HG02973 (cell line): Measurements from ENCODE around the gene CFAP99.

Experiments used
- ATAC-seq: cut with Tn5 transposase; IDR thresholded peaks from one replicate; pipeline ENCODE4 v1.9.1; 2021; ENCODE audit warnings: moderate library complexity; ENCODE audit not compliant: unreplicated experiment

CFAP99 gene

DNA sequence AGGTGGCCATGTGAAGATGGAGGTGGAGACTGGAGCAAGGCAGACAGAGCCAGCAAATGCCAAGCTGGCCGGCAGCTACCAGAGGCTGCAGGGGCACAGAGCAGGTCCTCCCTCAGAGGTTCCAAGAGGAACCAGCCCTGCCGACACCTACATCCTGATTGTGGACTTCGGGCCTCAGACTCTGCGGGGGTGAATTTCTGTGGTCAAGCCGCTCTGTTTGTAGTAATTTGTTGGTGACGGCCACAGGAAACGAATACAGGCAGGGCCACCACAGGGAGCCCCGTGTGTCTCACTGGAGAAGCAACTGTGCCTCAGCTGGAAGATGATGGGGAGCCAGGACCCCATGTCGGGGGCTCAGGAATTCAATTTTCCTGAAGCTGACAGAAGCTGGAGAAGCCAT lies 28.6 kb upstream of the CFAP99 start:
- no peak for ATAC-seq

DNA sequence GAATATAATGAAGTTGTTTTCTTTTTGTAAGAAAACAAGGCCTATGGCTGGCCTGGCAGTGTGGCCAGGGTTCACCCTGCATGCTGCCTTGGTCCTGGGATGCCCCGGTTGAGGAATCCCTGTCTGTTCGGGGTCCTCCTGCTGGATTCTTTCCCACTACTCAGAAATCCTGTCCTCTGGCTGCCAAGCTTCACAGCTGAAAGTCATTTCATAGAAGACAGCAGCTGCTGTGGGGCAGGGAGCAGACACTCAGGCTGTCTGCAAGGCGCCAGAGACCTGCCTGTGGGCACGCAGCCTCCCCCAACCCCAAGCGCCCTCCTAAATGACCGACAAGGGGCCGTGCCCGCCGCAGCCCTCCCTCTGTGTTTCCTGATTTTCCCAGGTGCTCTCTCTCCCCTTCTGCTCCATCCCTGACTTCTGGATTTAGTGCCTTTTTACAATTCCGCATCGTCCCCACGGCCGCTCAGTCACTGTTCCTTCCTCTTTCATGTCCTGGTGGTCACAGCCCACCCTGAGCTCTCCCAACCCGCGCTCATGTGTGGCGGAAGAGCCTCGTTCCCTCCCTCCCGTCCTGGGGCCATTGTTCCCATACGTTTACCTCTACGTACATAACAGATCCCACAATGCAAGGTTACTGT lies 27.9 kb upstream of the CFAP99 start:
- no peak for ATAC-seq

DNA sequence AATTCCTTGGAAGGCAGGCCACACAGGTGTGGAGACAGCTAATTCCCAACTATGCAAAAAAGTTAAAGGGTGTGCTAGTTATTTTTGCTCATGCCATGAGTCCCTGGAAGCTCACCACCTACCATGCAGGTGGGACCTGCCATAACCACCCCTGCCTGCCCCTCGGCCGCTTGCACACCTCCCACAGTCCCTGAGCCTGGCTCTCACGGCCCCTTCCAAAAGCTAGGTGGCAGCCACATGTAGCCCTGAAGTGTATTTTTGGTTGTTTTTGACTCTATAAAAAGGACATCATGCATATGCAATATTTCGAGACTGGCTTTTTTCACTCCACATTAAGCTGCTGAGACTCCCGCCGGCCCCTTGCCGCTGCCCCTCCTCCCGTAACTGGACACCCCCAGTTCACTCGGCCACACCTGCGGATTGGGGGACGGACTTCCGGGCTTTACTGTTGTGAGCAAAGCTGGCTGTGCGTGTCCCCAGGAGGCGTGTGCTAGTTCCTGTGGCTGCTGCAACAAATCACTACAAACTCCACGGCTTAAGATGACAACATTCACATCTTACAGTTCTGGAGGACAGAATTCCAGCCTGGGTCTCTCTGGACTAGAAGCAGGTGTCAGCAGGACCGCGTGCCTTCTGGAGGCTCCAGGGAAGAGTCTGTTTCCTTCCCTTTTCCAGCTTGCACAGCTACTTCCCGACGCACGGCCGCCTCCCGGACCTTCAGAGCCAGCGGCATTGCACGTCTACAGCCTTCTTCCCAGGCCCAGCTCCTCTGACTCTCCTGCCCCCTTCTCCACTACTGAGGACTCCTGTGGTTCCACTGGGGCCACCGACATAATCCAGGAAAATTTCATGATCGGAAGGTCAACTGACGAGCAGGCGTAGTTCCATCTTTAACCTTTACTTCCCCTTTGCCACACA lies 25.1 kb upstream of the CFAP99 start:
- no peak for ATAC-seq

DNA sequence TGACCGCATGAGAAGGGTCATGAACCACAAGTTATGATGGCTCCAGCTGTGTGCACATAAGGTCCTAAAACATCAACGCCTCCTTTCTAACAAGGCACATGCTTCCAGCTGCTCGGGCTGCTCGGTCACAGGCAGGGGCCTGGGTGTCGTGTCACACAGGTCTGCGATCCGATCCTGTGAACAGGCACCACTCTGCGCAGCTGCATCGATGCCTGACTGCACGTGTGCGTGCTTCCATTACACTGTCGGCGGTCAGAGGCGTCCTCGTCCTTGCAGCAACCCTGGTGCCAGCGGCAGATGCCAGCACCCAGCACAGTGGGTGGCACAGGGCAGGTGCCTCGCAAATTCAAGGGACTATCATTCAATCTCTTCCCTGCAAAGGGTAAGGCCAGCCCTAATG lies 24.2 kb upstream of the CFAP99 start:
- ATAC-seq: no peak

DNA sequence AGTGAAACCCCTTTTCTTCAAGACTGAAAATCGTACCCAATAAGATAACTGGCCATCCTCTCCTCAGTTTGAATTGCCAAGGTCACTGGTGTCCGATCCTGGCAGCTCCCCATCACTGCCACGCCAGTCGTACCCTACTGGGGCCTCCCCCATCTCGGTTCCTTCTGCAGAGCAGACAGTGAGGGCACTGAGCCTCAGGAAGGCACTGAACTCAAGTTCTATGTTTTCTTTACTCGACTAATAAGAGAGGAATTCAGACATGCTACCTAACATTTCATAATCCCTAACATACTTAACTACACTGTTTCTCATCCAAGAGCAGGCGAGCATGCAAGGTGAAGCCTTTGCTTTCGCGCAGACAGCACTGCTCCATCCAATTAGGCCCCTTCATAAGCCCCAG lies 23.7 kb upstream of the CFAP99 start:
- no peak for ATAC-seq

DNA sequence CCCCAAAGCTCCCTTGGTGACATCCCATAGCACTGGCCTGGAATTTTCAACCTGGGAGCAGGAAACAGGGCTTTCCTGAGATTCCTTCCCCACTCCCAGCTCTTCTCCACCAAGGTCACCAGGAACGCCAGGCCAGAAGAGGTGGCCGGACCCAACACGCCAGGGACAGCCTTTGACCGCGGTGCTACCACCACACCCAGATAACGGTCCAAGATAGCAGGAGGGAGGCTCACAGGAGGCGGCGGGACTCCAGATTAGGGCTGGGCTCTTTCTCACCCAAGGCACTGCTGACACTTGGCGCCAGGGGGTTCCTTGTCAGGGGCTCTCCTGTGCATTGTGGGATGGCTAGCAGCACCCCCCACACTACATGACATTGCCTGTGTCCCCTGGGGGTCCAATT lies 23.2 kb upstream of the CFAP99 start:
- ATAC-seq: no peak

DNA sequence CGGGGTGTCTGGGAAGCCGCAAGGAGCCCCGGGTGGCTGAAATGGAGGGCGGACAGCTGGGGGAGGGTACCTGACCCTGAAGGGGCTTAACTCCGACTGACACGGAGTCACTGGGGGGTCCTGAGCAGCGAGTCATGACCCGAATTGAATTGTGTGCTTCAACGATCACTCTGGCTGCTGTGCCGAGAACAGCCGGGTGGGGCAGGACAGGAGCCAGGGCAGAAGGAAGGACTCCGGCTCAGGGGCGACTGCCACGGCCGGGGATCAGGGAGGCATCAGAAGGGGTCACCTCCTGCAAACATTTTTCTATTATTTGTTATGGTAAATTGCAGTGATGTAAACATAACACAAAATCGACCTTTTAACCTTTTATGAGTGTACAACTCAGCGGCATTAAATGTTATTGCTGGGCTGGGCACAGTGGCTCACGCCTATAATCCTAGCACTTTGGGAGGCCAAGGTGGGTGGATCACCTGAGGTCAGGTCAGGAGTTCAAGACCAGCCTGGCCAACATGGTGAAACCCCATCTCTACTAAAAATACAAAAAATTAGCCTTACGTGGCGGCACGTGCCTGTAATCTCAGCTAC lies 21.9 kb upstream of the CFAP99 start:
- ATAC-seq: no peak

DNA sequence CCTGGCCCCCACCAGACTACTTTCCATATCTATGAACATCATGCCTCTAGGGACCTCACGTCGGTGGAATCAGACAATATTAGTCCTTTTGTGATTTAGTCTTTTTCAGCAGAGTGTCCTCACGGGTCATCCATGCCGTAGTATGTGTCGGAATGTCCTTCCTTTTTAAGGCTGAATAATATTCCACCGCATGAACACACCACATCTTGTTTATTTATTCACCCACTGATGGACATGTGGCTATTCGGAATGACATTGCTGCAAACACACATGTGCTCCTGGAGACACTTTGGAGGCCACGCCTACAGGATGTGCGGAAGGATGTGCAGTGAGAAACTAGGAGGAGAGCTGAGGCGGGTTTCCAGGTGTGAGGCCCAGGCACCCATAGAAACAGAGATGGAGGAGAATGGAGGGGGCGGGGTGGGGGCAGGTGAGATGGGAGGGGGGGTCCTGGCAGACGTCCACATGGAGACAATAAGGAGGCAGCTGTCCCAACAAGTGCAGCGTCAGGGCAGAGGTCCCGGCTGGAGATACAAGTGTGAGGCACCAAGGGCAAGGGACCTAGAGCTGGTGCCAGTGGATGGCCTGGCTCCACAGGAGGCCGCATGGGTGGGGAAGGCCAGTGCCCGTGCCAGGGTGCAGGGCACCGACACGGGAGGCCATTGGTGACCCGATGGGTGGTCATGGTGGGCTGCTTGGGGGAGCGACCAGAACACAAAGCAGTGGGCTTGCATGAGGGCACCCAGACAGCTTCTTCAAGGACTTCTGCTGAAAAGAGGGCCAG lies 21.0 kb upstream of the CFAP99 start:
- no peak for ATAC-seq

DNA sequence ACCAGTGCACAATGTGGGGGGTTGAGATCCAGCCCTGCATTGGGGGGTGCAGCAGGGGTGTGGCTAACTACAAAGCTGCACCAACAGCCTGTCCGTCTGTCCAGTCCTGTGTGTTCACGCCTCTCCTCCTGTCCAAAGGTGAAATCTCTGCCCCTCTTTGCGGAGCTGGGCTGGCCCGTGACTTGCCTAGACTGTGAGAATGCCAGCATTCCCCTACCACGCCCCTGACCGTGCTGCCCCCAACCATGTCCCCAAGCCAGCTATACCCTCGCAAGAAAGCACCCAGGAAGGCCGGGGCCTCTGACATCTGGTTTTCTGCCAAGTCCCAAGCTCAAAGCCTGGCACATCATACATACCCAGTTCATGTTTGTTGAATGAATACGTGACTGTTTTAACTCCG lies 19.5 kb upstream of the CFAP99 start:
- no peak for ATAC-seq

DNA sequence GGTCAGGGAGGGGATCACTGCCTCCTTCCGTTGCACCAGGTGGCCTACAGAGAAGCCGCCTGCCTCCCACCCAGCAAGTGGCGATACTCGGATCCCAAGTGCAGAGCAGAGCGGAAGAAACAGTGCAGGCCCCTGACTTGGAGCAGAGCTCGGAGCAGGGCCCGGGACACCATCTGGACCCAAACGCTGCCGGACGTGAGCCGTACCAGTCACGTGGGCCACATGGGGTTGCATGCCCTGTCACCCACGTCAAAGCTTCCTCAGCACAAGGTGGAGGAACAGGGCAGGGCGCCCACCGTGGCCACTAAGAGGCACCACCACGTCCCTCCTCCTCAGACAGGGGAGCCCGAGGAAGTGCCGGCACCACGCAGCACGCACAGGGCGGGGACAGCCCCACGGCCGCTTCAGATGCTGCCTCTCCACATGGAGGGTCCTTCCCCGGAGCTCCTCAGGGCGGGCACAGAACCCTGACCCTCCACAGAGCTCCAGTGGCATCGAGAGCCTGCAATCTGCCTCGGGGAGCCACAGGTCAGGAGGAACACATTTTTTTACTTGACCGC lies 19.0 kb upstream of the CFAP99 start:
- ATAC-seq: no peak

DNA sequence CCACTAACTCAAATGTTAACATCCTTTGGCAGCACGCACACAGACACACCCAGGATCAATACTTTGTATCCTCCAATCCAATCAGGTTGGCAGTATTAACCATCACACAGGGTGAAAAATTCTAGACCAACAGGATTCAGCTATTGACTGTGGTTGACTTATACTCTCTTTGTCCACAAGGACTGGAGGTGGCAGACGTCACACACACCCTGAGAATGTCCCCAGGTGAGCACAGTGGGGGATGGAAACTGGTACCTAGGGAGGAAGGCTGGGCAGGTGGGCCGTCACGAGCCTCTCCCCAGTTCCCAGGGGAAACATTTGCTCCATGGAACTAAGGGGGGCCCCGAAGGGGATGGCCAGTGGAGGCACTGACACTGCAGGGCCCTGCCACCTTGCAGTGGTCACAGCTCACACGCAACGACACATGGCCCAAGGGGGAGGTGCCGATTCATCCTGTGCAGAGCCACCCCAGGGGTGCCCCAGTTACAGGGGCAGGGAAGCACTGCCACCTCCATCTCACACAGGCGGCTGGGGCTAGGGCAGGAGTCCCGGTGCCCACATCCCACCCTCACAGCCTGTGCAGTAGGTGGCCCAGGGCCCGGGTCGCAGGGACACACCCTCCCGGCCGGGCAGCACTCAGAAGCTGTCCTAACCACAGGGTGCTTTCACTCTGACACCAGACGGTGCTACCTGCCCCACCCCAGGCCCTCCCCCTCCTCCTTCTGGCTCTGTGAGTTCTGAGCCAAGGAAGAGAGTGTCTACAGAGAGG lies 17.7 kb upstream of the CFAP99 start:
- no peak for ATAC-seq

DNA sequence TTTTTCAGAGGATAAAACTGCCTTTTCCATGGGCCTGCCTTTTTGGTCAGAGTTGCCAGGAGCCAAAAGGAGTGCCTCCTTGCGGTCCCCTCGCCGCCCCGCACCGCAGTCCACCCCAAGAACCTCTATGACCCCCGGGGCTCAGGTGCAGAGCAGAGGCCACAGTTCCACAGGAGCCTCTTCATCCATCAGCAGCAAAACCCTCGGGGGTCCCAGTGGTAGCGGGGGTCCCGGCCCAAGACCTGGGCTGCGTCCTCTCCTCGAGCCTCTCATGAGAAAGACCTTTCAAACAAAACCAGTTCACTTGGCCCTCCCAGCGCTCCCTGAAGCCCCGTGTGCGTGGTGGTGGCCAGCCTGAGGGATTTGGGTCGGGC lies 17.2 kb upstream of the CFAP99 start:
- ATAC-seq: no peak

DNA sequence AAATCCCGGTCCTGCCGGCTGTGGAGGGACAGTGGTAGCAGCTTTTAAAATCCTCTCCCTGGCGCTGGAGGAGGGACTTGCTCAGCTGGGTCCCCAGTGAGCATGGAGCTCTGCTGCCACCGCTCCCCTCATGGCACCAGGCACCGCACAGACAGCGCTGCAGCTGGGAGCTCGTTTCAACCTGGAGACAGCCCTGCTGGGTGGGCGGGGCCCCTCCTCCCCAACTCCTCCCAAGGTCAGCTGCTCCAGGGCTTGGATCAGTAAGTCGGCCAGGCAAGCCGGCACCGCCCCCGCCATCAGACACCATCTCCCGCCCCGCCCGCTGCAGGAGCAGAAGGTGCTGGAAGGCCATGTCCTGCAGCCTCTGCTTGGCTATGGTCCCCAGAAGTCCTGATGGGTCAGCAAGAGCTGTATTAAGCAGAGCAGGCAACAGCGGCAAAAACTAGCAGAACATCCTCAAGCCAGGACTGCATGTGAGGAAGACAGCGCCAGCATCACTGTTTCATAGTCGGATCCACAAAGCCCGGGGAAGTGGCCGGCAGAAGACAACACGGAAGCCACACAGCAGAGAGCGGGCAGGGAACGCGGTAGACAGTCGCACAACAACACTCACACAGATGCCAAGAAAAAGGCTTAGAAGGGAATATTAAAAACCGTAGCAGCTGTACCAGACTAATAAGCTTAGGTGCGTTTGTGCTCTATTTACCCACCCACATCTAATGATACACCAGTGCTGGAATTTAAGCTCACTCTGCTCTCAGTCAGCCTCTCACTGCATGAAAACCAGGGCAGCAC lies 16.5 kb upstream of the CFAP99 start:
- no peak for ATAC-seq

DNA sequence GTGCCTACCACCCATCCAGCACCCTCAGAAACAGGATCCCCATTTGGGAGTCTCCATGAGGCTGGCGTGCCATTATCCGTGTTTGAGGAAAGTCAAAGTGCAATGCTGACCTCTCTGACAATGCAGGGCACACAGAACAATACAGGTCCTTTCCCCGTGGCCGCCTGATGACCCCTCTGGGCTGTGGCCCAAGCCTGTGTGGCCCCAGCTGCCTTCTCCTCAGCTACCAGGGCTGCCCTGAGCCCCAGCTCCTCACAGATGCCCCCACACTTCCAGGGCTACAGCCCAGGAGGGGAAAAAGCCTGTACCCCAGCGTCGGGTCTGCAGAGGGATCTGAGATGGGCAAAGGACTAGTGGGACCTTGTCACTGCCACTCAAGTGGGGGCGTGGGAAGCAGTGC lies 15.8 kb upstream of the CFAP99 start:
- no peak for ATAC-seq

DNA sequence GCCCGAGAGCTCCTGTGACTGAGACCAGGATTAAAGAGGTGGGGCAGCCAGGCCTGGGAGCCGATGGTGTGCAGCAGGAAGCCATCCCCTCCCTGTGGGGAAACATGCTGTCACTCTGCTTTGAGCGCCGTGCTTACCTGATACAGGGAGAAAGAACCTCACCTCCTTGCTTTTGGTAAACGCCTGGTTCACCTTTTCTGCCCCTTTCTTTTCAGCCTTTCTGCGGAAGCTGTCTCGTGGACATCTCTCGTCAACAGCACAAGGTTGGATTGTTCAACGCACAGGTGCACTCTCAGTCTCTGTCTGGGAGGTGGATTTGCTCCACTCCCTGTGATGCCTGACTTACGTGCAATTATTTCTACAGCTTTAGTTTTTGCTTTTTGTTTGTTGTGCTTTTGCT lies 12.3 kb upstream of the CFAP99 start:
- ATAC-seq: no peak

DNA sequence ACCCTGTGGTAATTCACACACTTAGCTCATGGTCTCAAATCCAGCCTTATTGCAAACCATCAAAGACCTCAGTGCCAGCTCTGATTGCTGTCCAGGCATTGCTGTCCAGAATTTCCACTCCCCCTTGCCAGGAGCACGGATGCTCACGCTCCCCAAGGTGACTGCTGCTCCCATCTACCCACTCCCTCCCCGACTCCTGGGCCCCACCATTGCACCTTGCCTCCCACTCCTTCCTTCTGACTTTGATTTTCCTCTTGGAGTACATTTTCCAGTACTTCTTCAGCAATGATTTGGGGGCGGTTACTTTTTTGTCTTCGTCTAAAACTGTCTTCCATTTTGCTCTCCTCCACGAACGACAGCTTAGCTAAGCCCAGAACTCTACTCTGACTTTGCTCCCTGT lies 11.8 kb upstream of the CFAP99 start:
- ATAC-seq: no peak

DNA sequence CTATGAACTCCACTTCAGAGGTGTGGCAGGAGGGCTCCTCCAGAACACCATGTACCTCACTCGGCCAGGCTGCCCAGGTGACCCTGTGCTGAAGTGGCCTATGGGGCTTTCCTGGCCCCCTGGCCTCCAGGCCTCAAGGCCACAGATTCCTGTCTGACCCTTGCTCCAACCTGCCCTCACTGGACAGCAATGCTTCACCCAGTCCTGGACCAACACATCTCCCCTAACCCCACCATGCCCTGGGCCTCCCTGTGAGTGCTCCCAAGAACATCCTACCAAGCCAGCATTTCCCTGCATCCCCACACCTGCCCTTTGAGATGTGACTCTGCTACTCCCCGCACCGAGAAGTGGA lies 10.8 kb upstream of the CFAP99 start:
- ATAC-seq: no peak

DNA sequence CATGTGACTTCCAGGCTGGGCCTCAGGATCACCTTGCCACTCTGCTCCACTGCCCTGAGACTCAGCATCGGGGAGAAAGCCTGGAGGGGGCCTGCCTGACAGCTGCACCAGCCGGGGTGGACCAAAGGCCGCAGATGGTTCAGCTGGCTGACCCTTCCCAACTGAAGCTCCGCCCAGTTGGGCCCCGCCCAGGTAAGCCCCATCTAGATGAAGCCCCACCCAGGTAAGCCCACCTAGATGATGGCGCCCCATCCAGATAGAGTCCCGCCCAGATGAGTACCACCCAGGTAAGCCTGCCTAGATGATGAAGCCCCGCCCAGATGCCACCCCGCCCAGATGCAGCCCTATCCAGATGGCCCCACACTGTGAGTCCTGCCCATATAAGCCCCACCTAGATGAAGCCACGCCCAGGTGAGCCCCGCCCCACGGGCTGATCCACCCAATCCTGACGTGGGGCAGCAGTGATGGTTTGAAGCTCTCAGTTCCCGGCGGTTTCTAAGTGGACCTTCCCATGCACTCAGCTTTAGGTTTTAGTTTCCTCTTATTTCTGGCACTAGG lies 10.3 kb upstream of the CFAP99 start:
- ATAC-seq: no peak

DNA sequence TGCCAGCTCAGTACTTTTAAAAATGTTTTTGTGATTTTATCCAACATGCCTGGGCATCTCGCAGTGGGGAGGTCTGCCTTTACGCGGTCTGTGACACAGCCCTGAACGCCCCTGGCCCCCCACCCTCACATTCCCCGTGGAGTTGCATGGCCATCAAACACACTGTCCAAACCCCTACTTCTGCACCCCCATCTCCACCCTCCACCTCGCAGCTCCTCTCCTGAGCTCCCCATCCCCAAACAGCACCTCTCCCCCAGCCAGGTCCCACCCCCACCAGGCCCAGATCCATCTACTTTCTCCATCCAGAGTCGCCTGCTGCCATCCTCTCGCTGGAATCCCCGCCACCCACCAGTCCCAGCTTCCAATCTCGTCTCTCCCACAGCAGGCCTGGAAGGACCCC lies 9.8 kb upstream of the CFAP99 start:
- no peak for ATAC-seq
